Measurements from ENCODE around the gene TMEM181.
A peak's percentile ranks its signal among the peaks of the same experiment; 100 is the strongest.
"Not testable (repeated sequence)": the region's sequence is repeated elsewhere in the genome, so short reads cannot be mapped to it uniquely, and the experiment has no call there.

The TMEM181 gene

DNA sequence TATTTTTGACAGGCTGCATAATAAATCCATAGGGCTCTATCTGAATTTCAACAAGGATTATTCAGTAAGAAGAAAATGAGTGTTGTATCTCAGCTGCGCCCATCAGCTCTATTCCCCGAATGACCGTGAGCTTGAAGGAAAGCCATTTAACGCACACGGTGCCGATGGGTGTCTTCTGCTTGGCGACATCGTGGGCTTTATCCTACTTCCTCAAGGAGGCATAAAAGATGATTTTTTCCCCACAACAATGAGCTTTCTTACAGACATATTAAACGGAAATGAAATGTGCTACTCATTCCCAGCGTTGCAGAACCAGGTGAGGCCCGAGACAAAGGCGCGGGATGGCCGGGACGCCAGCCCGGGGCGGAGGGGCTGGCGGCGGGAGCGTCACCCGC, 83.9 kb downstream of the TMEM181 start:
- DNase-seq: peak; percentile 7

- peak; percentile 90 for DNase-seq
These were observed 84.6 kb downstream of the TMEM181 start, which contains the start of gene DYNLT1 for GRCh38 chr6:158644231-158645063. TSS of gene DYNLT1 (minus strand) at chr6:158644743. CDS start at chr6:158644708, 35 bp downstream.

GRCh38 chr6:158645064-158646022, 85.5 kb downstream of the TMEM181 start:
- DNase-seq: no peak

GRCh38 chr6:158646023-158646910, 86.4 kb downstream of the TMEM181 start:
- no peak for DNase-seq

DNA sequence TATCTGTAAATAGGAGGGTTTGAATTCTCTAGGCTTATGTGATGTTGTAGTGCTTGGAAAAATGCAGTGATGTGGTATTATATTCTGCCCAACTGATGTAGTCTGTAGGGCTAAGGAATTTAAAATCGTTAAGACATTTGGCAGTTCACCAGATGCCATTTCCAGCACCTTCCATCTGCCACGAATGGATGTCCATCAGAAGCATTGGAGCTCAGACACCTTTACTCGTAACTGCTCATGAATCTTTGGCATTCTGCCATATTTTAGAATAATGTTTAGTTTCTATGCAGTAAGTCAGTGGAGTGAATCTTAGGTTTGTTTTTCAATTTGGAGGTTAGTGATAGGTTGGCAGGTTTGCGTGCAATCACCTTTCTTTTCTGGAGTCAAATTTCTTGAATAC, 87.6 kb downstream of the TMEM181 start:
- DNase-seq: peak; percentile 32

GRCh38 chr6:158648682-158649131, 88.8 kb downstream of the TMEM181 start:
- peak; percentile 96 for DNase-seq

DNA sequence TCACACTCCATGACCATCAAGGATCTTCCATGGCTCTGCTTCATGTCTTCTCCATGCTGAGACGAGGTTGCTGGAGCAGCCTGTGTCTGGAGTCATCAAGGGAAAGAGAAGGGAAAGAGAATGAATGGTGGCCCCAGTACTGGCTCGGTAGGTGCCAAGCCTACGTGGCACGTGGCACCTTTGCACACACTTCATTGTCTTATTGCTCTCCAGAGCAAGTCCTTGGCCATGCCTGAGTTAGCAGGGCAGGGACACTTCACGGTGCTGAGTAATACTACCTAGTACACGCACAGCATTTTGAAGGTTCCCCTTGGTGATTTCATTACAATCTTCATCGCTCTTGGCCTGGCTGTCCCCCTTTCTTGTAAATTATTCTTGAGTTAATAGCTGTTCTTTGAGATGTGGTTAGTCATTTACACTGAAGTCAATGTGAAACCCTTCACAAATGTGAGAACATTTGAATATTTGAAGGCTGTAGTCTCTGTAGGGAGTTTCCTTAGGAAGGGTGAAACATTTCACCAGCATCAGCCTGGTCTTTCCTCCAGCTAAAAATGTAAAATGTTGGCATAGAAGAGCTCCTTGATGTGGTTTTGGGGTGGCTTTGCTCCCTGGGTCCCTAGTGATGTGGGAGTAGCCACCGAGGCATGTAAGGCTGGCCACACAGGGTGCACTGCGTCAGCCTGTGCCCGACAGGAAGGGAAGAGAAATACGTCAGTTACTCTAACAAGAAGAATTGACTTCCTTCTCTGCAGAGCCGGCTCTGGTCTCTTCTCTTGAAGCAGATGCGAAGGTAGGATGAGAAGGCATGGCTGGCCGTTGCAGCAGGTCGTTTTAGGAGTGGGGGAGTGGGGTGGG, 89.6 kb downstream of the TMEM181 start, which contains the start of gene SYTL3:
SYTL3 (plus strand) TSS at position 766 of the 855 bp plus-strand sequence. CDS start 13,215 bp downstream, outside the sequence.
- DNase-seq: peak; percentile 90

DNA sequence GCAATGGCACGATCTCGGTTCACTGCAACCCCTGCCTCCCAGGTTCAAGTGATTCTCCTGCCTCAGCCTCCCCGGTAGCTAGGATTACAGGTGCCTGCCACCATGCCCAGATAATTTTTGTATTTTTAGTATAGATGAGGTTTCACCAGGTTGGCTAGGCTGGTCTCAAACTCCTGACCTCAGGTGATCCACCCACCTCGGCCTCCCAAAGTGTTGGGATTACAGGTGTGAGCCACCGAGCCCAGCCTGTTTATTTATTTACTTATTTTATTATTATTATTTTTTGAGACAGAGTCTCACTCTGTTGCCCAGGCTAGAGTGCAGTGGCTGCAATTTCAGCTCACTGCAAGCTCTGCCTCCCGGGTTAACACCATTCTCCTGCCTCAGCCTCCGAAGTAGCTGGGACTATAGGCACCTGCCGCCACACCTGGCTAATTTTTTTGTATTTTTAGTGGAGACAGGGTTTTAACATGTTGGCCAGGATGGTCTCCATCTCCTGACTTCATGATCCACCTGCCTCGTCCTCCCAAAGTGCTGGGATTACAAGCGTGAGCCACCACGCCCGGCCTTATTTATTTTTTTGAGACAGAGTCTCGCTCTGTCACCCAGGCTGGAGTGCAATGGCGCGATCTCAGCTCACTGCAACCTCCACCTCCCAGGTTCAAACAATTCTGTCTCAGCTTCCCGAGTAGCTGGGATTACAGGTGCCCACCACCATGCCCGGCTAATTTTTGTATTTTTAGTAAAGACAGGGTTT, 92.3 kb downstream of the TMEM181 start:
- not testable (repeated sequence) for DNase-seq

DNA sequence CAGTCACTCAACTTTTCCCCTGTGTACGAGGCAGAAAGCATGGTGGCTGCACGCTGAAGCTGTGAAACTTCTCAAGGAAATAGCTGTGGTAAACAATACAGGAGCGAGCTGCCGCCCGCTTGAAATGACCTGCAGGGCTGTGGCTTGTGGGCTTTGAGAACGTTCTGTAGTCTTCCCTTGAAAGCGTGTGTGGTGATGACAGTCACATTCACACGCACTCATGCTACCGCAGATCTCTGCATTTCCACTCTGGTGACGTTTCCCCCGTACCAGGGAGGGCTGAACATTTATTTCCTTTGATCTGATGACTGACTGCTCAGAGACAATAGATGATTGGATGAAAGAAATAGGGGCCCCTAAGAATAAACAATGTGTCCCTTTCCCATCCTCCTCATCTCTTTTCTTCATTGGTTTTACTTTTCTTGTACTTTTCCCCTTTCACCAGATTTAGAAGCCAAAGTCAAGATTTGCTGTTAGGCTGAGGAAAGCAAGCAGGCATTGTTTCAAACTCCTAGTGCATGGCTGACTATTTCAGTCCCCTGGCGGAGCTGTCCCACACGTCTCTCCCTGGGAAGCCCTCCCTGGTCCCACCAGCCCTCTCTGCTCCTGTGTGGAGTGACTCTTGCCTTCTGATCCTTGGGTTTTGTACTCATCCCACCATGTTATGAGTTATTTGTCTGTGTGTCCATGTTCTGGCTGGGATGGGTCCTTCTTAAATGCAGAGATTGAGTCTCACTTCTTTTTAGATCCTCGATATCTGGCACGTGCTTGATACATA, 93.9 kb downstream of the TMEM181 start:
- DNase-seq: peak; percentile 59

GRCh38 chr6:158654498-158654897, 94.6 kb downstream of the TMEM181 start:
- peak; percentile 89 for DNase-seq

DNA sequence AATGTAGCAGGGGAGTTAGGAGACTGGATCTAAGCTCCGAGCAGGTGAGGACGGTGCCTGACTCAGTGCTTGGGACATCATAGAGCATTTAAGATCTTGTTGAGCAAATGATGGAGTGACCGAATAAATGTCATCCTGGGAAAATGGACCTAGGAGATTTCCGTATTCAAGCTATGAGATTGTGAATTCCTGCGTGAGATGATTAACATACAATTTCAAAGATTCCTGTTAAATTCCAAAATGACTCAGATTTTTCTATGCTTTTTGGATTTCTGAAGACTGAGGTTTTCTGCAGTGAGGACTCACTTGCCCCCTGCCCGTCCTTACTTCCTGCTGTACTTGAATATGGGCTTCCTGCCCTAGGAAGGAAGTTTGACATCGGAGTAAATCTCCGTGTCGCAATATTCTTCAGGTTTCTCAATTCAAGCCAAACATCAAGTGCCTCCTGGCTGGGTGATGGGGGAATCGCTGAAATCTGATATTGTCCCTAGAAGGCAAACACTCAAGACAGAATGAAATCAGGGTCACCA, 95.1 kb downstream of the TMEM181 start:
- peak; percentile 81 for DNase-seq

GRCh38 chr6:158655569-158656450, 95.9 kb downstream of the TMEM181 start:
- DNase-seq: no peak

DNA sequence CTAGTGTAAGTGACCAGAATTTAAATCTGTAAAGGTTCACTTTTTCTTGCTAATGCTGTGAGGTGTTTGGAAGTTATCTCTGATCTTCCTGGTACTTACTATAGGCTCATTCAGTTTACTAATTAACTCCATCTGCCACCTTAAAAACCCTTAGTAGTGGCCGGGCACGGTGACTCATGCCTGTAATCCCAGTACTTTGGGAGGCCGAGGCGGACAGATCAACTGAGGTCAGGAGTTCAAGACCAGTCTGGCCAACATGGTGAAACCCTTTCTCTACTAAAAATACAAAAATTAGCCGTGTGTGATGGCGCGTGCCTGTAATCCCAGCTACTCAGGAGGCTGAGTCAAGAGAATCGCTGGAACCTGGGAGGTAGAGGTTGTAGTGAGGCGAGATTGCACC, 97.1 kb downstream of the TMEM181 start:
- DNase-seq: peak; percentile 28

GRCh38 chr6:158660333-158660754, 100.5 kb downstream of the TMEM181 start:
- peak; percentile 23 for DNase-seq

DNA sequence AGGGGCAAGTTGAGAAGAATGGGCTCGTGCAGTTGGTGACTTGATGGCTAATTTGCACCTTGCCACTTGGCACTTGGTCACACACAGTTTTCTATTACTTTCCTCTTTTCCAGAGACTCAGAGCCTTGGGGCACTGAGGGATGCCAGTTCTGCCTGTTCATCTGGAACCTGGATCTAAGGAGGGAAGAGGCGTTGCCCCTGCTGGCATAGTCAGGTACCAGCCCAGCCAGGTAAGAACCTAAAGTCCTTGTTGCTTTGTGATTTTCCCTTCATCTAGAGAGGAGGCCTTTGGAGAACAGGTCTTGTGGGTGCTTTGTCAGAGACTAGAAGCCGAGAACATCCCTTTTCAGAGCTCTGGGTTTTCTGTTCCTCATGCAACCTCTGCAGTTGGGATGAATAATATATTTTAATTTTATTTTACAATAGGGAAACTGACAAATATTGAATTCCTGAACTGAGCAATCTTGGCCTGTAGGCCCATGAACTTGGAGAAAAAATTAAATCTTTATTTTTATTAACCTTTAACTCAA, 101.3 kb downstream of the TMEM181 start:
- no peak for DNase-seq

DNA sequence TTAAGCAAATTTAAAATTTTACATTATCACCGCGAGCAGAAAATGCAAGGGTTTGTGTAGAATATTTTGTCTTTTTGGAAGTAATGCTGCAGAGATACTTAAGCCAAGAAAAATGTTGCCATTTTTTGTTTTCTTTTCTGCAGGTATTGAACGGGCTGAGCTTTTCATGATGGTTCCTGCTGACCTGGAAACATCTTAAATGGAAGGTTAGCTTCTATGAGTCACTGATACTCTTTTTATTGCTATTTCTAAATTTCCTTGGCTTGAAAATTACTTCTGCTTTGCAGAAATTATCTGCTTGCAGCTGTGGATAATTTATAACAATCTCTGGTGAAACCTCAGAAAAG, 102.7 kb downstream of the TMEM181 start:
- DNase-seq: no peak

GRCh38 chr6:158662954-158663624, 103.2 kb downstream of the TMEM181 start:
- no peak for DNase-seq

All from fibroblast of skin of back (primary cell).